HG03520 (cell line): ENCODE results near the gene SIRT7.
A peak's percentile ranks its signal among the peaks of the same experiment; 100 is the strongest.
"Not testable (repeated sequence)": the region's sequence is repeated elsewhere in the genome, so short reads cannot be mapped to it uniquely, and the experiment has no call there.

Source experiments
- ATAC-seq: cut with Tn5 transposase; IDR thresholded peaks from one replicate; pipeline ENCODE4 v1.9.1; 2021; ENCODE audit warnings: mild to moderate bottlenecking, moderate library complexity; ENCODE audit not compliant: unreplicated experiment

The SIRT7 gene

GRCh38 chr17:81921996-81922565 lies 4.1 kb upstream of the SIRT7 start:
- ATAC-seq: no peak

- ATAC-seq: no peak
Measured at GRCh38 chr17:81921537-81921862, 3.5 kb upstream of the SIRT7 start.

GRCh38 chr17:81920612-81921536 lies 2.9 kb upstream of the SIRT7 start:
- ATAC-seq: no peak

- no peak for ATAC-seq
Measured at GRCh38 chr17:81918832-81919545, 1.0 kb upstream of the SIRT7 start.

GRCh38 chr17:81918333-81918669 lies 325 bp upstream of the SIRT7 start:
- ATAC-seq: not testable (repeated sequence)

- ATAC-seq: no peak
Measured at GRCh38 chr17:81916234-81917001, 1.6 kb downstream of the SIRT7 start.

- no peak for ATAC-seq
Measured at GRCh38 chr17:81915331-81915730, 2.6 kb downstream of the SIRT7 start.

- ATAC-seq: no peak
Measured at GRCh38 chr17:81914103-81914850, 3.7 kb downstream of the SIRT7 start.

GRCh38 chr17:81913394-81914102 lies 4.4 kb downstream of the SIRT7 start:
- ATAC-seq: no peak

GRCh38 chr17:81912441-81913309 lies 5.3 kb downstream of the SIRT7 start:
- no peak for ATAC-seq

- ATAC-seq: no peak
Measured at GRCh38 chr17:81911969-81912368, 6.0 kb downstream of the SIRT7 start.

GRCh38 chr17:81911277-81911961 lies 6.6 kb downstream of the SIRT7 start, which contains the start of gene PCYT2:
PCYT2 (minus strand) TSS chr17:81911399; CDS start chr17:81911355, 44 bp downstream.
- ATAC-seq: peak; percentile 71

GRCh38 chr17:81910840-81911276 lies 7.1 kb downstream of the SIRT7 start:
- peak; percentile 34 for ATAC-seq

- ATAC-seq: no peak
Measured at GRCh38 chr17:81909966-81910839, 7.8 kb downstream of the SIRT7 start.

GRCh38 chr17:81909231-81909630 lies 8.7 kb downstream of the SIRT7 start:
- no peak for ATAC-seq

GRCh38 chr17:81908793-81909192 lies 9.2 kb downstream of the SIRT7 start:
- ATAC-seq: no peak
